NOMO-1 (cell line): ENCODE measurements around the gene OPCML.

Experiments
- DNase-seq, 2 experiments: peaks; one replicate each; lab custom pipeline; 2025; ENCODE audit not compliant: unreplicated experiment in 2 of 2; lab: John Stamatoyannopoulos, UW

Gene OPCML

DNA sequence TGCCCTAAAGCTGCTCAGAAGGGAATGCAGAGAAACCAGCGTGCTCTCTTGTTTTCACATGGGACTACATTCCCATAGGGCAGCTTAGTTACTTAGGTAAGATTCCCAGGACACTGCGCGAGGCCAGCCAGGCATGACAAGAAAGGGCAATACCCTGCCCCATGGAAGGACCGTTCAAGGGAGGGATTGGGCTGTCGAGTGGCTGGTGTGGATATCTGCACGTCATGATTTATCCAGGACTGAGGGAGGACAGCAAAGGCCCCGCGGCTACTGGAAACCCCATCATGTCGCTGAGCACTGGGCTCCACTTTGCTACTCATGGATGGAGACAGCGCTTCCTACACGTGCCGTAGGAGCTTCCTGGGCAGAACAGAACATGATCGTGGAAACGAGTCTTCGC, 169.4 kb downstream of the OPCML start:
- no peak for DNase-seq

DNA sequence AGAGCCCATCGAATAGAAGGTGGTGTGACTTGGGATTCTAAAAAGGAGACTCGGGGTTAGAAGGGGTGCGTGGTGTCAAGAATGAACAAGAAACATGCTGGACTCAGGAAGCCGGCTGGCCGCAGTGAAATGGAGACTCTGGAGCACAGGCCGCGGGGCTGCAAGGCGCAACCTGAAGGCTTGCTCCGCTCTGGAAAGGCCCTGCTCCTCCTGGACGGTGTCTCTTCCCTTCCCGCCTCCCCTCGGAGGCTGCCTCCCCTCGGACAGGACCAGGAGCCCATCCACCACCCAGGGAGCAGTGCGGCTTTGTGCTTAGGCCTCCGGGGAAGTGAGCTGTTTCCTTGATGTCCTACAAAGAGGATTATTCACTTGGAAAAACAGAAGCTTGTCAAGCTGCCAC, 170.1 kb downstream of the OPCML start:
- no peak for DNase-seq

DNA sequence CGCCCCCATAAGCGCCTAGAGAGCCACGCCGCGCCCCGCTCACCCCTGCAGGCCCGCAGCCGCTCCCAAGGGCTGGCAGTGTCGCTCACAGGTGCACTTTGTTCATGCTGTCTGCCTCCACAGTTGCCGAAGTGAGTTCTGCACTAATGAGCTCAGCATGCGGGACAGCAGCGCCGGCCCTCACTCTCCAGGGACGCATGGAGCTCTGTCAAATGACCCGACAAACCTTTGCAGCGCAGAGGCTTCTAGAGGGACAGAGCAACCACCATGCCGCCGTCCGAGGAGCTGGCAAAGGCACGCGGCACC, 170.7 kb downstream of the OPCML start:
- DNase-seq = no peak

DNA sequence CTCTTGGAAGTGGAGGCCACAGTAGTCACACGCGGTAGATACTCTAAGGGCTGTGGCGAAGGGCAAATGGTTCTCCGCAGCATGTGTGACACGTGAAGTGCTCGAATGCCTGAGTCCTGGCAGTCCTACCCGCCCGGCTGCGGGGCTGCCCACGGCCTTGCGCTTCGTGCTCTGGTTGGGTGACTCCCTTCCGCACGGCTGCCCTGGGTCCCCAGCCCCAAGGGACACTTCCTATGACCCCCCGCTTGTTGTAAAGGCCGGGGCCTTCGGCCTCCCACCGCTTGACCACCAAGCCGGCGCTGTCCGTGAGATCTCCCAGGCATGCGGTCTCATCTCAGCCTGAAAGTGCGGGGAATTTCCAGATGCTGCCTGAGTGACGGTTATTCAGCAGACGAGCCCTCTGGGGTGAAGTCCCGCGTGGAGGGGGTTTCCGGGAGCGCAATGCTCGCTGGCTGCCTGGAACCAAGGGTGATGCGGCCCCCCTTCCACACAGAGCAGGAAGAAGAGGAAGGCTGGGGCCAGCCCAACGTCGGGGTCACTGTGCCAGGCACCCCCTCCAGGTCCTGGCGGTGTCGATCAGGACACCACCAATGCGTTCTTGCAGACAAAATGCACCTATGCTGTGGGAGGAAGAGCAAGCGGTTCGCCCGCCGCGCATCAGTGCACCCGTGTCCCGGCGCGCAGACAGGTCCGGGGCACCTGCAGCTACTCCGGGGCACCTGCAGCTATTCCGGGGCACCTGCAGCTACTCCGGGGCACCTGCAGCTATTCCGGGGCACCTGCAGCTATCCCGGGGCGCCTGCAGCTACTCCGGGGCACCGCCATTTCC, 171.2 kb downstream of the OPCML start:
- no peak for DNase-seq

DNA sequence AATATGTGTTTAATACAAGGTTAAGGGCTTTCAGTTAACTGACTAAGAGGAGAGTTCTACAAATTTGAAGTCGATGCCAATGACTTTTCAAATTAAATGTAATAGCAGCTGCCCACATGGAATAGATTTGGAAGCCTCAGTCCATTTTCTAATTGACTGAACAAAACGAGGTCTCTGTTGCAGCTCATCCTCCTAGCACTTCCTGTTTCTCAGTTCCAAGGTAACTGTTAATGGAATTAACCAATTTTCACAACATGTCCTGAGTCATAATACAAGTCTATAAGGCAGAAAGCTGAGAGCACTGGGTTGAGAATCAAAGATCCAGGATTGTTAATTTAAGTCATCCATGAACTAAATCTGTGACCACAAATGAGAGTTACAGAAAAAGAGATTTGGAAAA, 177.2 kb downstream of the OPCML start:
- DNase-seq = no peak

- DNase-seq = no peak
These were observed 178.2 kb downstream of the OPCML start for GRCh38 chr11:133354069-133354468.

GRCh38 chr11:133350045-133350444, 182.3 kb downstream of the OPCML start:
- no peak for DNase-seq

DNA sequence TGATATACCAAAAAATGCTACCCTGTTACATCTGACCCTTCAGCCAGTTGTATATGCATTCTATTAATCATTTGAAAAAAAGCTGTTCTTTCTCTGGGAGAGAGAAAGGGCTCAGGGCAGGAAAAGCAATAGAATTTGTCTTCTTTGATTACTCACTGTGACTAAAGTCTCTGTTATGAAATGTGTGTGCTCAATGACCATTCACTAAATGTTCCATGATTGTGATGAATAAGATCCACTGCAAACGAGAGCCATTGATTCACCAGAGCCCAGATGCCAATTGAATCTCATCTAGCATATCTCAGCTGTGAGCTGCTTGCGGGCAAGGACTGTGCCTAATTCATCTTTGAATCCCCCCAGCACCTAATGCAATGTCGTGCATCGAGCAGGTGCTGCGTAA, 184.3 kb downstream of the OPCML start:
- DNase-seq = no peak

DNA sequence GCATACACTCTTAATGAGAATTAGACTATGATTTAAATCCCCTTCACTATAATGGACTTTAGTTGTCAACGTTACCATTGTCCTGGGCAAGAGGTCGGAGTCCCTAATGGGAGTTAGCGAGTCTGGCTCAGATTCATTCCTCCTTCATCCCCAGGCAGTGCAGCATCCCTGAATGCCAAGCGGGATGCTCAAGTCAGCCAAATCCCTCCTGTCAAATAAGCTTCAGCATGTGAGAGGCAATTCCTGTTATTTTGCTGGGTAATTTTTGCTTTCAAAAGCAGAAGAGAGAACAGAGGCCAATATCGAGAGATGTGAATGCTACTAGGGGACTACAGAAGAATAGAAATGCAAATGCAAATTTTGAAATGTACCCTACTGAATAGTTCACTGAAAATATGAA, 186.2 kb downstream of the OPCML start:
- DNase-seq = no peak

DNA sequence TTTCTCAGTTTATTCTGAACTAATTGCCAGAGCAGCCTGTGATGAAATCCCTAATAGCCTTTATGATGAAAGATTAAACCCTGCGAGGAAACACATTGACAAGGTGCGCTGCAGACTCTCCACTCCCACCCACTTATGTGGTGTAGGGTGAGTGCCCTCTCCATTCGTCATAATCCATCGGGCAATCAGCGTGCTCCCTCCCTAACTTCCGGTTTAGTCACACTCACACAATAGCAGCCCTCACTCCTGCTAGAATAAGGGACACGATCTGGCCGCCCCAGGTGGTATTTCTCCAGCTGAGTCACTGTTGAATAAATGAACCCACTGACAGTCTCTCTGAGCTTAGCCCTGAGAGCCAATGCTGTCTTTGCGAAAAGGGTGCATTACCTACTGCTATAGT, 188.3 kb downstream of the OPCML start:
- DNase-seq = no peak

GRCh38 chr11:133339495-133340140, 192.7 kb downstream of the OPCML start:
- no peak for DNase-seq

- DNase-seq = no peak
These were observed 193.7 kb downstream of the OPCML start for GRCh38 chr11:133338588-133338987.

- no peak for DNase-seq
These were observed 194.3 kb downstream of the OPCML start for GRCh38 chr11:133337951-133338418.

- DNase-seq = no peak
These were observed 195.1 kb downstream of the OPCML start for GRCh38 chr11:133337193-133337592.

DNA sequence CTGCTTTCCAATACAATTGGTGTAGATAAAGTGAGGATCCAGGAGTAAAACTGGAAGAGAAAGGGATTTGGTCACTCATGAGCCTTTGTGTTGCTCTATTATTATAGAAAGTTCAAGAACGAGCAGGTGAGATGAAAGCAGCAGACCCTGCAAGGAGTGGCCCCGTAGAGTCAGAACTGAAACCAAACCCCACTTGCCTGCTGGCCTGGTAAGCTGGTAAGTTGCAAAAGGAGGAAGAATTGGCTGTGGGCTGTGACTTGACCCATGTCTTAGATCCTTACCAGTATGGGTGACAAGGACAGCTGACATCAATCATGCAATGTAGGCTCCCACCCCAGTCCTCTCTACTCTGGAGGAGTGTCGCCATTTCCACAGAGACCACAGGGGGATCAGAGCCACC, 201.3 kb downstream of the OPCML start:
- no peak for DNase-seq

- DNase-seq = no peak
These were observed 205.5 kb downstream of the OPCML start for GRCh38 chr11:133326849-133327248.

DNA sequence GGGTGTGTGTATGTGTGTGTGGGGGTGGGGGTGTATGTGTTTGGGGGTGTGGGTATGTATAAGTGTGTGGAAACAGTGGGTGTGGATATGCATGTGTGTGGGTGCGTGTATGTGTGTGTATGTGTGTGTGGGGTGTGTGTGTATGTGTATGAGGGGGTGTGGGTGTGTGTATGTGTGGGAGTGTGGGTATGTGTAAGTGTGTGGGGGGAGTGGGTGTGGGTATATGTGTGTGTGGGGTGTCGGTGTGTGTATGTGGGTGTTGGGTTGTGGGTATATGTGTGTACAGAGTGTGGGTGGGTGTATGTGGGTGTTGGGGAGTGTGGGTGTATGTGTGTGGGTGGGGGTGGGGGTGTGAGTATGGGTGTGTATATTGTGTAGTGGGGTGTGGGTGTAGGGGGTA, 206.0 kb downstream of the OPCML start:
- DNase-seq = no peak

DNA sequence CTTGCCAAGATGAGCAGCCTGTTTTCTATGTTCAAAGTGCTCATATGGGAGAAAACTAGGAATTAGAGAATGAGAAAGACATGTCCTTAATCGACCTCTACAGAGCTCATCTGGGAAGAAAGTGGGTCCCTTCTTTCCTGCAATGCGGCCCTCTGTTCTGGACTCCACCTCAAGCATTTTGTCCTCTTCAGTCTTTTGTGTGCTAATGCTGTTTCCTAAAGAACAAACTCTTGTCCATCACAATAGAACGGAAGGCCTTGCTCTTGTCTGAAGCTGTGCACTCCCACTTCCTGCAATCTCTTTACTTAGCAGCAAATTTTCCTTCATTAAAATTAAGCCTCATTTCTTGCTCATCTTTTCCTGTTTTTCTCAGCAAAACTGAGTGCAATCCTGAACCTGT, 206.6 kb downstream of the OPCML start:
- DNase-seq = no peak

GRCh38 chr11:133323354-133323753, 208.9 kb downstream of the OPCML start:
- no peak for DNase-seq

GRCh38 chr11:133318221-133318620, 214.1 kb downstream of the OPCML start:
- DNase-seq = no peak

GRCh38 chr11:133311230-133311629, 221.1 kb downstream of the OPCML start:
- no peak for DNase-seq

GRCh38 chr11:133306019-133306418, 226.3 kb downstream of the OPCML start:
- no peak for DNase-seq
